Kidney (tissue), 14 donors: ENCODE data around the gene SHC4. TPM values are rescaled to one million over a fixed set of nuclear protein-coding genes. Genes with fewer than 3 reads are reported as not detected.

Experiments used
- DNase-seq, 5 donors: peaks; one replicate each; pipeline ENCODE4 v3.0.0-alpha.2; 2013 to 2020
- FAIRE-seq: peaks from 2 replicates; lab custom pipeline; 2012; peaks lifted over from hg19 to GRCh38; lab: Jason Lieb, UNC
- H3K27ac ChIP-seq, 2 donors: one replicate each; pipeline ENCODE4 v1.7.0; 2013; ENCODE audit warnings: low read depth in 2 of 2, low read length in 2 of 2, inconsistent platforms in 1 of 2
- H3K27me3 ChIP-seq: one replicate; pipeline ENCODE4 v1.7.1; 2013; ENCODE audit warnings: low read length, inconsistent platforms; ENCODE audit not compliant: control insufficient read depth, insufficient read depth
- H3K36me3 ChIP-seq, 3 donors: one replicate each; pipeline versions ENCODE4 v1.7.0 to v1.7.1; 2013; ENCODE audit warnings: low read length in 3 of 3, control low read depth in 1 of 3, inconsistent platforms in 1 of 3; ENCODE audit not compliant: insufficient read depth in 3 of 3, control insufficient read depth in 2 of 3
- H3K4me1 ChIP-seq, 3 donors: one replicate each; pipeline versions ENCODE4 v1.7.0 to v1.7.1; 2013; ENCODE audit warnings: low read length in 3 of 3, inconsistent platforms in 1 of 3, low read depth in 1 of 3; ENCODE audit not compliant: control insufficient read depth in 2 of 3, insufficient read depth in 2 of 3
- H3K4me3 ChIP-seq, 3 donors: one replicate each; pipeline versions ENCODE4 v1.7.0 to v1.8.1; 2013; ENCODE audit warnings: low read length in 3 of 3, control low read depth in 1 of 3, inconsistent platforms in 1 of 3
- H3K9ac ChIP-seq, 3 donors: one replicate each; pipeline versions ENCODE4 v1.7.0 to v1.7.1; 2013; ENCODE audit warnings: low read length in 3 of 3, control low read depth in 1 of 3, inconsistent platforms in 1 of 3
- H3K9me3 ChIP-seq, 3 donors: one replicate each; pipeline versions ENCODE4 v1.7.0 to v1.7.1; 2013; ENCODE audit warnings: low read length in 3 of 3, control low read depth in 1 of 3, inconsistent platforms in 1 of 3; ENCODE audit not compliant: control insufficient read depth in 2 of 3, insufficient read depth in 1 of 3
- intact Hi-C: fragments of 100-400 bp; cut with DNase I; formaldehyde crosslinking; loops from one replicate; pipeline ENCODE4 v1.11.1; 2022
- polyA plus RNA-seq: library from polyadenylated mRNA; stranded (reverse); fragments of 350-450 nt; fragmentation: Illumina TruSeq; extraction: RNeasy Lipid Tissue Mini Kit (QIAGEN cat#74804); gene quantifications from one replicate; pipeline ENCODE4 v1.2.3, GENCODE V29; 2014; ENCODE audit warnings: low read depth, low replicate concordance; ENCODE audit not compliant: insufficient read depth
- total RNA-seq: library from RNA; stranded (reverse); fragmentation: NEBNext Ultra II Directional; extraction: Animal tissue kit (Norgen Biotek cat#: 25700); gene quantifications from one replicate; pipeline ENCODE4 v1.2.1, GENCODE V29; 2021
- TF ChIP-seq, protein P1 (sequence below): IDR thresholded peaks from 3 replicates; pipeline ENCODE4 v1.5.1; 2012; ENCODE audit warnings: mild to moderate bottlenecking, moderate library complexity, borderline replicate concordance; ENCODE audit not compliant: insufficient read depth; ENCODE audit errors: extremely low read depth
- donor health status: control.
- donor health status: control.
- donor health status: control.
- donor health status: control.
- donor health status: control.
- donor health status: DM: yes; HTN: yes; CAD: no.
- donor health status: Normal renal cell carcinoma (clear cell type).

Gene SHC4
- total and polyA plus RNA-seq, 2 donors from 2014 or later, result 0.47 to 0.50 TPM

DNA sequence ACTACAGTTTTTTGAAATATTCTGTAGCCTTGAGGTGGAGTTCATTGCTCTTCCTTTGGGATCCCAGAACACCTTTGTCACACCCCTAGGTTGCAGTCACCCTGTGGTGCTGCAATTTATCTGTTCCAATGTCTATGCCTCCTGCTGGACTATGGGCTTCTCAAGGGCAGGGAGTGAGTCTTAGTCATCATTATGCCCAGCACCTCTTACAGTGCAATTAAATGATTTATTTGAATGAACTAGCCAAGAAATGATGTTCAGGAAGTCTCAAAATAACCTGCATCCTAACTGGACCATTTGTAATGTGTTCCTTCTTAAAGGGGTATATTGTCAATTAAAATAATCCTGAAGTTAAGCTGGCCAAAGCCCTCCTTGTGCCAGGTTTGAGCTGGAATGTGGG, 28.5 kb downstream of the SHC4 start:
- no peak for FAIRE-seq
- H3K27me3 ChIP-seq, result no peaks in the 10 kb centered on the region

DNA sequence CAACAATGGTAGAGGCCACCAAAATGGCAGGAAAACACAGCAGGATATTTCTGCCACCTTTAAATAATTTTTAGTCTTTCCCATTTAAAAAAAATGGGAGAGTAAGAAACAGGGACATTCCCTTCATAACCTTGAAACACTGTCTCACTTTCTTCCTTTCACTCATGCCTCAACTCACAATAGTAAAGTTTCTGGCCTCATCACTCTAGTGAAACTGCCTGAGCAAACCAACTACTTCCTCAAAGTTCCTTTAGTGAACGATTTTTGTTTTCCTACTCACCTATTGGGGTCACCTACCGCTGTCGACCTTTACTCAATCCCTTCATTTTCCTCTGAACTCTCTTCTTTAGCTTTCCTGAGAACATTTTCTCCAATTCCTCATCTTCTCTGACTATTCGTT, 33.0 kb downstream of the SHC4 start:
- Histone ChIP-seq H3K9ac (no peak overlapping the region), H3K9me3 (no peaks in the 10 kb centered on the region), H3K36me3 (no peaks in the 10 kb centered on the region), H3K4me1 (no peaks in the 10 kb centered on the region), H3K27ac (no peak overlapping the region), H3K4me3 (no peak overlapping the region), H3K27me3 (no peaks in the 10 kb centered on the region)
- DNase-seq, result no peak
- TF ChIP-seq, protein P1, sequence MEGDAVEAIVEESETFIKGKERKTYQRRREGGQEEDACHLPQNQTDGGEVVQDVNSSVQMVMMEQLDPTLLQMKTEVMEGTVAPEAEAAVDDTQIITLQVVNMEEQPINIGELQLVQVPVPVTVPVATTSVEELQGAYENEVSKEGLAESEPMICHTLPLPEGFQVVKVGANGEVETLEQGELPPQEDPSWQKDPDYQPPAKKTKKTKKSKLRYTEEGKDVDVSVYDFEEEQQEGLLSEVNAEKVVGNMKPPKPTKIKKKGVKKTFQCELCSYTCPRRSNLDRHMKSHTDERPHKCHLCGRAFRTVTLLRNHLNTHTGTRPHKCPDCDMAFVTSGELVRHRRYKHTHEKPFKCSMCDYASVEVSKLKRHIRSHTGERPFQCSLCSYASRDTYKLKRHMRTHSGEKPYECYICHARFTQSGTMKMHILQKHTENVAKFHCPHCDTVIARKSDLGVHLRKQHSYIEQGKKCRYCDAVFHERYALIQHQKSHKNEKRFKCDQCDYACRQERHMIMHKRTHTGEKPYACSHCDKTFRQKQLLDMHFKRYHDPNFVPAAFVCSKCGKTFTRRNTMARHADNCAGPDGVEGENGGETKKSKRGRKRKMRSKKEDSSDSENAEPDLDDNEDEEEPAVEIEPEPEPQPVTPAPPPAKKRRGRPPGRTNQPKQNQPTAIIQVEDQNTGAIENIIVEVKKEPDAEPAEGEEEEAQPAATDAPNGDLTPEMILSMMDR, result no peak
- no peak for FAIRE-seq
- intact Hi-C loops, result no loop called here

More for the DNA sequence above, 28.5 kb downstream of the SHC4 start:
- H3K9ac ChIP-seq, result no peak overlapping the region
- no peaks in the 10 kb centered on the region for H3K36me3 ChIP-seq
- H3K27ac ChIP-seq, result no peak overlapping the region
- TF ChIP-seq, protein P1, result no peak
- H3K9me3 ChIP-seq, result no peaks in the 10 kb centered on the region
- intact Hi-C loops, result no loop called here
- H3K4me1 ChIP-seq, result no peaks in the 10 kb centered on the region
- DNase-seq, result no peak
- H3K4me3 ChIP-seq, result no peak overlapping the region

GRCh38 chr15:48929661-48930060, 34.1 kb downstream of the SHC4 start:
- Histone ChIP-seq H3K9me3 (no peaks in the 10 kb centered on the region), H3K9ac (no peak overlapping the region), H3K36me3 (no peaks in the 10 kb centered on the region), H3K4me1 (no peaks in the 10 kb centered on the region), H3K4me3 (no peak overlapping the region), H3K27me3 (no peaks in the 10 kb centered on the region), H3K27ac (no peak overlapping the region)
- TF ChIP-seq, protein P1, result no peak
- DNase-seq, result no peak
- intact Hi-C loops, result no loop called here
- FAIRE-seq, result no peak
